Testis (tissue), 3 donors: ENCODE results near the gene GPATCH8. TPM values are rescaled to one million over a fixed set of nuclear protein-coding genes. Genes with fewer than 3 reads are reported as not detected.
"Not testable (repeated sequence)": the region's sequence is repeated elsewhere in the genome, so short reads cannot be mapped to it uniquely, and the experiment has no call there.

ENCODE experiments used
- DNase-seq: peaks from one replicate; pipeline ENCODE4 v3.0.0-alpha.2; 2019
- H3K27ac ChIP-seq, 2 donors: fragments of 200-600 bp; sonication (generic); one replicate each; pipeline ENCODE4 v1.5.1; 2019
- H3K27me3 ChIP-seq: fragments of 200-600 bp; sonication (generic); one replicate; pipeline ENCODE4 v1.5.1; 2019
- H3K36me3 ChIP-seq: fragments of 200-600 bp; sonication (generic); one replicate; pipeline ENCODE4 v1.5.1; 2017; ENCODE audit warnings: low read depth; ENCODE audit errors: missing control alignments
- H3K4me1 ChIP-seq: fragments of 200-600 bp; sonication (generic); one replicate; pipeline ENCODE4 v1.5.1; 2019
- H3K4me3 ChIP-seq, 2 donors: fragments of 200-600 bp; sonication (generic); one replicate each; pipeline ENCODE4 v1.5.1; 2017 to 2019
- H3K9me3 ChIP-seq: fragments of 200-600 bp; sonication (generic); one replicate; pipeline ENCODE4 v1.5.1; 2017
- POLR2A ChIP-seq: fragments of 450-650 bp; IDR thresholded peaks from one replicate; pipeline ENCODE4 v1.6.1; 2017; ENCODE audit warnings: antibody characterized with exemption, mild to moderate bottlenecking, moderate library complexity
- WGBS, 2 donors: methylation state at CpG; one replicate each; pipeline ENCODE4 v1.1.5; 2018; 5-methylcytosine and 5-hydroxymethylcytosine counted together
- intact Hi-C: fragments of 100-400 bp; cut with DNase I; formaldehyde crosslinking; loops from one replicate; pipeline ENCODE4 v1.15.1; 2023; ENCODE audit warnings: low total_unique reads
- polyA plus RNA-seq: library from polyadenylated mRNA; stranded (reverse); fragments of 350-450 nt; fragmentation: Illumina TruSeq; extraction: RNeasy Lipid Tissue Mini Kit (QIAGEN cat#74804); gene quantifications from one replicate; pipeline ENCODE4 v1.2.3, GENCODE V29; 2014; ENCODE audit warnings: low read depth, low replicate concordance; ENCODE audit not compliant: insufficient read depth
- total RNA-seq, 2 donors: library from RNA; depleted of rRNA; stranded (reverse); fragments of >200 nt; gene quantifications; one replicate each; pipeline ENCODE4 v1.2.3, GENCODE V29; 2016
- TF ChIP-seq, protein P1 (sequence below), 3 experiments: fragments of 450-650 bp in 2 of 3; fragments of 200-600 bp in 1 of 3; sonication (generic) in 1 of 3; IDR thresholded peaks; one replicate each; pipeline ENCODE4 v1.5.1; 2016 to 2019; ENCODE audit warnings: antibody characterized with exemption in 3 of 3, mild to moderate bottlenecking in 2 of 3, moderate library complexity in 1 of 3

Gene GPATCH8
- total and polyA plus RNA-seq, 3 donors from 2014 or later = 32.8 to 70.0 (median 69.2) TPM

DNA sequence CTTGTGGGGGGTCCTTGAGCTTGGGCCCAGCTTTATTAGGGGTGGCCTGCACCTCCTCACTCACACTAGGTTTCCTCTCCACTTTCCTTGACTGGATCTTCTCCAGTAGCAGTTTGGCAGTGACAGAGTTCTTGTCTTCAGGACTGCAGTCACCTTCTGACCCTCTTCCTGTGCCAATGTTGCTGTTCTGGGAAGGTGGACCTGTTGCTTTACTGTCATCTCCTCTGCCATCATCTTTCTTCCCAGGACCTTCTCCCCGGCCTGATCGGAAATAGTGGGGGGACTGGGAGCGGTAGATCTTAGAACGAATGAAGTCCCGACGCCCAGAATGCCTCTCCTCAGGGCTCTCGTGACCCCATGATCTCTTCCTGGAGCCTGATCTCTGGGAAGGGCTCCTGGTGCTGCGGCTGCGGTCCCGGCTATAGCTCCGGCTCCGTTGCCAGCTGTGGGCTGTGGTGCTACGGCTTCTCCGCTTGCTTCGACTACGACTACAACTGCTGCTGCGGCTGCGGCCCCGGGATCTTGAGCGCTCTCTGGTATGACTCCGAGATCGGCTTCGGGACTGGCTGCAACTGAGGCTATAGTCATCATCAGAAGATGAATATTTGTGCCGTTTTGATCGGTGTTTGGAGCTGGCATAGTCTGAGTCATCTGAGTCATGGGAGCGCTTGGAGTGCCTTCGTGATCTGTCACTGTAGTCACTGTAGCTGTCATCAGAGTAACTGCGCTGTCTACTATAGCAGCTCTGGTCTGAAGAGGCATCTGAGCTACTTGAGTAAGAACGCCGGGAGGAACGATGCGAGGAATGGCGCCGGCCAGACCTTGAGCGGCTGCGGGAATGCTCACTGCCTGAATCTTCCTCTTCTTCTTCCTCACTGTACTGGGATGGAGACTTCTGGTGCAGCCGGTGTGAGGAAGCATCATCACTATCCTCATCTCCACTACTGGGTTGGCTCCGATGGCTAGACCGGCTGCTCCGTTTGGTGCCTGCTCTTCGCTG lies 104.2 kb downstream of the GPATCH8 start:
- Histone ChIP-seq H3K4me3 (no peak overlapping the region), H3K27me3 (no peaks in the 10 kb centered on the region), H3K9me3 (no peaks in the 10 kb centered on the region), H3K27ac (no peak overlapping the region), H3K4me1 (no peaks in the 10 kb centered on the region), H3K36me3 (no peaks in the 10 kb centered on the region)
- WGBS, 2 donors = 92% methylated on average over 31 to 41 of the region's 41 CpGs
- TF ChIP-seq, protein P1, sequence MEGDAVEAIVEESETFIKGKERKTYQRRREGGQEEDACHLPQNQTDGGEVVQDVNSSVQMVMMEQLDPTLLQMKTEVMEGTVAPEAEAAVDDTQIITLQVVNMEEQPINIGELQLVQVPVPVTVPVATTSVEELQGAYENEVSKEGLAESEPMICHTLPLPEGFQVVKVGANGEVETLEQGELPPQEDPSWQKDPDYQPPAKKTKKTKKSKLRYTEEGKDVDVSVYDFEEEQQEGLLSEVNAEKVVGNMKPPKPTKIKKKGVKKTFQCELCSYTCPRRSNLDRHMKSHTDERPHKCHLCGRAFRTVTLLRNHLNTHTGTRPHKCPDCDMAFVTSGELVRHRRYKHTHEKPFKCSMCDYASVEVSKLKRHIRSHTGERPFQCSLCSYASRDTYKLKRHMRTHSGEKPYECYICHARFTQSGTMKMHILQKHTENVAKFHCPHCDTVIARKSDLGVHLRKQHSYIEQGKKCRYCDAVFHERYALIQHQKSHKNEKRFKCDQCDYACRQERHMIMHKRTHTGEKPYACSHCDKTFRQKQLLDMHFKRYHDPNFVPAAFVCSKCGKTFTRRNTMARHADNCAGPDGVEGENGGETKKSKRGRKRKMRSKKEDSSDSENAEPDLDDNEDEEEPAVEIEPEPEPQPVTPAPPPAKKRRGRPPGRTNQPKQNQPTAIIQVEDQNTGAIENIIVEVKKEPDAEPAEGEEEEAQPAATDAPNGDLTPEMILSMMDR (IDR thresholded peaks at IDR 0.05) = no peak
- no peak for DNase-seq
- intact Hi-C loops = no loop called here

DNA sequence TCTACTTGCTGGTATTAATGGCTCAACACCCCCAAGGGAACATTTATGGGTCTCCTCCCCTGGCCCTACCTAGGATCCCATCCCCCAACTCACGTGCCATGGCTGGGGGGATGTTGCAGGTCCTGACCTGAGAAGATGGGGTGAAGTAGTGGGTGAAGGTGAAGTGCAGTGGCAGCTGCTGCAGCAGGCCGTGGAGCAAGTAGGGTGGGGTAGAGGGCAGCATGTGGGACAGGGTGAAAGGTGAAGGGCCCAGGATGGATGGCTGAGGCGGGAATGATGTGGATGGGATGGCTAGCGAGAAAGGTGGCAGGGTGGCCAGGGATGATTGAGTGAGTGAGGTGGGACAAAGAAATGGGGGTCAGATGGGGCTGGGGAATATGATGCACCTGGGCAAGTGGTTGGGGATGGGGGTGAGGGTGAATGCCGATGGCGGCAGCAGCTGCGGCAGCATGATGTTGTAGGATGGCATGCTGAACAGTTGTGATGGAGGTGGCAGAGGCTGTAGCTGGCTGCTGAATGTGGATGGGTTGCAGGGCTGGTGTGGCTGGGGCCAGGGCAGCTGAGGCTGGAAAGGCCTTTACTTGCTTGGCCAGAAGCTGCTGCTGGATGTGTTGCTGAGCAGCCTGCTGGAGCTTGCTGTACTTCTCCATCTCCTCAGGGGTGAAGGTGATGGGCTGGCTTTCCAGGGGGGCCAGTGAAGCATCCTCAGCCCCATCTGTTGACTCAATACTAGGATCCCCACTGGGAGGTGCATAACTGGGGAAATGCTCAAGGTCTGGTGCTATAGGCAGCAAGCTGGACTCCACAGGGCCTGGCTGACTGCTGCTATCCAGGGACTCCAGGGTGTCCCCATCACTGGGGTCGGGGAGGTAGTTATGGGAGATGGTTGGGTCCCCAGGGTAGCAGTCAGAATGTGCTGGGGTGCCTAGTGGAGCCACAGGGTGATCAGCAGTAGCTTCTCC lies 105.4 kb downstream of the GPATCH8 start:
- WGBS, 2 donors = 93% methylated on average over 7 to 8 of the region's 8 CpGs
- no peaks in the 10 kb centered on the region for H3K4me1 ChIP-seq
- no peaks in the 10 kb centered on the region for H3K27me3 ChIP-seq
- H3K4me3 ChIP-seq = no peak overlapping the region
- no peak overlapping the region for H3K27ac ChIP-seq
- H3K36me3 ChIP-seq = no peaks in the 10 kb centered on the region
- H3K9me3 ChIP-seq = no peaks in the 10 kb centered on the region
- TF ChIP-seq, protein P1 (IDR thresholded peaks at IDR 0.05) = no peak
- no peak for TF ChIP-seq POLR2A
- intact Hi-C loops = no loop called here
- DNase-seq = no peak

DNA sequence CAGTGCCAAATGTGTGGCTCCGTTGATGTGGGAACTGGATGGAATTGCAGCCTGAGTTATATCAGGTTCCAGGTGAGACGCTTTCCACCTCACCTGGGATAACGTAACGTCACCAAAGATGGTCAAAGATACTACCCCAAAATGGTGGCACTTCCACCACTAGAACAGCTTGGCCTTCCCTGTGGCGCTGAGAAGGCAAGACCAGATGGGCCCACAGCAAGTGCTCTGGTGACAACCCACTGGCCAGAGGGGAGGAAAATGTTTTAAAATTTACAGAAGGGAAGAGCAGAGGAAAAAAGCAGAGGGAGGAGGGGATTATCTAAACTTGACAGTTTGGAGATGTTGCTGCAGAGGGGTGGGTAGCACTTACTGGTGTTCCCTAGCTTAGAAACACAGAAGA lies 106.3 kb downstream of the GPATCH8 start:
- 89 to 92% methylated on average over 5 of the region's 5 CpGs for WGBS, 2 donors
- Histone ChIP-seq H3K27ac (no peak overlapping the region), H3K36me3 (no peaks in the 10 kb centered on the region), H3K4me1 (no peaks in the 10 kb centered on the region), H3K9me3 (no peaks in the 10 kb centered on the region), H3K27me3 (no peaks in the 10 kb centered on the region), H3K4me3 (no peak overlapping the region)
- intact Hi-C loops = no loop called here
- TF ChIP-seq, protein P1 (IDR thresholded peaks at IDR 0.05) = no peak
- TF ChIP-seq POLR2A = no peak
- no peak for DNase-seq

DNA sequence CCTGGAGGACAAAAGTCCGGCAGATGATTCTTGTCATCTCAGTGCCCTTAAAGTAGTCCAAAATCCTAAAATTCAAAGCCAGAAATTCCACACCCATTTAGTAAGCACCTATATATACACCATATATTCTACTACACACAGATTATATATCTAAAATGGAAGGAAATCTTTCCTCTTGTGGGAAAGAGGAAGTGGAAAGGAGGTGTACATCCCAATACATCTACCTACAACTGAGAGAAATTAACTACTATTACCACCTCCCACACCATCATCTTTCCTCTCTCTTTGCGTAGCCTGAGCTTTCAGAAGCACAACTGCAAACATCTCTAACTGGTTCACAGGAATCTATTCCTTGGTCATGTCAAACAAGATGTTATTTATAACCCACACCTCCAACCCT lies 108.4 kb downstream of the GPATCH8 start:
- H3K27me3 ChIP-seq = no peaks in the 10 kb centered on the region
- H3K4me3 ChIP-seq = no peak overlapping the region
- TF ChIP-seq, protein P1 (IDR thresholded peaks at IDR 0.05) = no peak
- no peak for TF ChIP-seq POLR2A
- H3K36me3 ChIP-seq = no peaks in the 10 kb centered on the region
- DNase-seq = no peak
- H3K4me1 ChIP-seq = no peaks in the 10 kb centered on the region
- H3K27ac ChIP-seq = no peak overlapping the region
- intact Hi-C loops = no loop called here
- WGBS, 2 donors = 94 to 98% methylated on average over 2 of the region's 2 CpGs
- H3K9me3 ChIP-seq = no peaks in the 10 kb centered on the region

DNA sequence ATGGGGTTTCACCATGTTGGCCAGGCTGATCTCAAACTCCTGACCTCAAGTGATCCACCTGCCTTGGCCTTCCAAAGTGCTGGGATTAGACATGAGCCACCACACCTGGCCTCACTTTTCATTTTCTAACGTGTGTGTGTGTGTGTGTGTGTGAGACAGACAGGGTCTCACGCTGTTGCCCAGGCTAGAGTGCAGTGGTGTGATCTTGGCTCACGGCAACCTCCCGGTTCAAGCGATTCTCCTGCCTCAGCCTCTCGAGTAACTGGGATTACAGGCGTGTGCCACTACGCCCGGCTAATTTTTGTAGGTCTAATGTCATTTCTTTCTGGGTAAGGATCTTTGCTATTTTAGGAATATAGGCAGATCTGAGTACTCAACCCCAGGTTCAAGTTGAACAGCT lies 109.1 kb downstream of the GPATCH8 start:
- 98 to 99% methylated on average over 9 of the region's 9 CpGs for WGBS, 2 donors
- H3K9me3 ChIP-seq, H3K27me3 ChIP-seq, H3K36me3 ChIP-seq, H3K4me1 ChIP-seq, H3K4me3 ChIP-seq, intact Hi-C loops, H3K27ac ChIP-seq, DNase-seq: not testable (repeated sequence)
